Mesenteric fat pad (tissue), 1 donor: ENCODE measurements around the gene PRDM11. TPM values are rescaled to one million over a fixed set of nuclear protein-coding genes. Genes with fewer than 3 reads are reported as not detected.

Experiments used
- DNase-seq: peaks from one replicate; pipeline ENCODE4 v3.0.0-alpha.2; 2020; ENCODE audit warnings: low spot score
- total RNA-seq: library from RNA; stranded (reverse); fragmentation: NEBNext Ultra II Directional; extraction: Animal tissue kit (Norgen Biotek cat#: 25700); gene quantifications from one replicate; pipeline ENCODE4 v1.2.1, GENCODE V29; 2021
- donor health status: DM: yes; HTN: yes; CAD: no.

The PRDM11 gene
- total RNA-seq, 1 donor from 2014 or later: 11.2 TPM

DNA sequence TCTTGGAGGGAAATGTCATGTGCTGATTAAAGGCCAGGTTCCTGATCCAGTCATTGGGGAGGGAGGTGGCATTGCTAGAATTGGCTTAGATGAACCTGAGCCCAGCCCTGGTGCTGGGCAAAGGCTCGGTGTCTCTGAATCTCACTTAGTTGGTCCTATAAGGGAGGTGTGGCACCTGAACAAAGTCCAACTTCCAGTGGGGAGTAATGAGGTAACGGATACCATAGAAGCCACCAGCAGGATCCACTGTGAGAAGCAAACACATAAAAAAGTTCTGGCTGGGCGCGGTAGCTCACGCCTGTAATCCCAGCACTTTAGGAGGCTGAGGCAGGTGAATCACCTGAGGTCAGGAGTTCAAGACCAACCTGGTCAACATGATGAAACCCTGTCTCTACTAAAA, 26.6 kb downstream of the PRDM11 start:
- no peak for DNase-seq

GRCh38 chr11:45174168-45174835, 27.9 kb downstream of the PRDM11 start:
- no peak for DNase-seq

DNA sequence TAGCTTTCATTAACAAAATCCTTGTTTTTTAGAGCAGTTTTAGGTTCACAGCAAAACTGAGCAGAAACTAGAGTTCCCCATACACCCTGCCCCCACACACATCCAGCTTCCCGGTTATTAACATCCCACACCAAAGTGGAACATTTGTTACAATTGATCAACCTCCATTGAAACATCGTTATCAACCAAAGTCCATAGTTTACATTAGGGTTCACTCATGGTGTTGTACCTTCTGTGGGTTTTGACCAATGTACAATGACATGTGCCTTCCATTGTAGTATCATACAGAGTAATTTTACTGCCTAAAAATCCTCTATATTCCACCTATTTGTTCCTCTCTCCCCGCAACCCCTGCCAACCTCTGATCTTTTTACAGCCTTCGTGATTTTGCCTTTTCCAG, 28.5 kb downstream of the PRDM11 start:
- DNase-seq: no peak

- peak; percentile 37 for DNase-seq
These were observed 30.6 kb downstream of the PRDM11 start for GRCh38 chr11:45176996-45177395.

GRCh38 chr11:45178223-45178622, 31.8 kb downstream of the PRDM11 start:
- DNase-seq: peak; percentile 64

GRCh38 chr11:45178890-45179671, 32.6 kb downstream of the PRDM11 start:
- peak; percentile 67 for DNase-seq

- peak; percentile 55 for DNase-seq
These were observed 33.3 kb downstream of the PRDM11 start for GRCh38 chr11:45179686-45180178.

DNA sequence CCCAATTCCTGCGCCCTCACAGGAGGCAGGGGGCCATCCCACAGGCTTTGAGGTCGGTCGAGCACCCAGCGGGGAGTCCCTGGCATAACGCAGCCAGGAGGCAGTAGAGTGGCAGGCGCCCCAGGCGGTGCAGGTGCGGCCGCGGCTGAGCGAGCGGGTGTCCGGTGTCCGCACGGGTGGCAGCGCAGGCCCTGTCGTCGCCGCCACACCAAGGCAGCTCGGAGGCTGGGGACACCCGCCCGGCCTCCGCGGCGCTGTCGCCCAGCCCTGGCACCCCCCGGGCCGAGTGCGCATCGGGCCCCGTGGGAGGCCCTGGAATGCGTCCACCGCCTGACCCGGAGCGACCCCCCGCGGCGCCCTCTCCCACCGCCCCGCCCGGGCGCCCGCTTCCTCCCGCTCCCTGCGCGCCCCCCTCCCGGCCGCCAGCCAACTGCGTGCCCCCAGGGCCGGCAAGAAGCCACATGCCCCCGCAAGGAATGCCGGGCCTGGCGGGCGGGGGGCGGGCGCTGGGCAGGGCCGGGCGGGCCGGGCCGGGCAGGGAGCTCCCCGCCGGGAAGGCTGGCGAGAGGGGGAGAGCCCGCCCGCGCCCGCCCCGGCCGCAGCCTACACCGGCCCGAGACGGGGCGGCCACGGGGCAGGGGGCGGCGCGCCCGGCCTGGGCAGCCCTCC, 33.9 kb downstream of the PRDM11 start:
- DNase-seq: peak; percentile 89

DNA sequence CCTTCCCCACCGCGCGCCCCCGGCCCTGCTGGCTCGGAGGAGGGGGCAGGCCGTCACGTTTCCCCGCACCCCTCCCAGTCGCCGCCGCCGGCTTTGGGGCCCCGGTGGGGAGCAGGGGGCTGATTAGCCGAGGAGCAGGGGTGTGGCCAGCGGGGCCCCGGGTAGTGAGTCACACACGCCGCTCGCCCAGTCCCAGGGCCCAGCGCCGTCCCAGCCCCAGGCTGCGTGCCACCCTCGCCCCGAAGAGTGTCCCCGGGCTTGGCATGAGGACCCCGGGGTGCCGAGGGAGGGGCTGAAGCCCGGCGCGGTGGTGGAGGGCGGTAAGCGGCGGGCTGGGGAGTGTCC, 34.4 kb downstream of the PRDM11 start:
- peak; percentile 94 for DNase-seq

DNA sequence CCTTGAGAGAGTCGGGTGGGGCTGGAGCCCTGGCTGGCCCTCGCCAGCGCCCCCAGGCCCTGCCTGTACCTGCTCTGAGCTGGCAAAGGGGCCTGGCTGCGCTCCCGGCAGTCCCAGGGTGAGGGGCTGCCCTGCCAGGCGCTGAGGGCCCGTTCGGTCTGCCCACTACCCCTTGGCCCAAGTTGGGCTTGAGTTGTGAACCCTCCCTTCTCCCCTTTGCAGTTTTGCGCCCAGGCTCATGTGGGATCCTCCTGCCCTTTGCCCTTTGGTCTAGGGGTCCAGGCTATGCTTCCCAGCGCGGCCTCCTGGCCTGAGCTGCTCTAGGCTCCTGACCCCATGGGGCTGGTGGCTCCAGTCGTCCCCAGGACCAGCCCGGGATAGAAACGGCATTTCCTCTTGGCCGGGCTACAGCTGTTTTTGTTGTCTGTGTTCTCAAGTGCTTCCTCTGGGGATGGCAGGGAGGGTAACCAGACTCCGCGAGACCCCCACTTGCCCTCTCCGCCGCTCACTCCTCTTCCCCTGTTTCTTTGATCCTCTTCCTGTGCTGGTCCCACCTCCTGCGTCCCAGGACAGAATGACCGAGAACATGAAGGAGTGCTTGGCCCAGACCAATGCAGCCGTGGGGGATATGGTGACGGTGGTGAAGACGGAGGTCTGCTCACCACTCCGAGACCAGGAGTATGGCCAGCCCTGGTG, 34.9 kb downstream of the PRDM11 start:
- DNase-seq: peak; percentile 88

- peak; percentile 78 for DNase-seq
These were observed 35.6 kb downstream of the PRDM11 start for GRCh38 chr11:45181889-45182550.

DNA sequence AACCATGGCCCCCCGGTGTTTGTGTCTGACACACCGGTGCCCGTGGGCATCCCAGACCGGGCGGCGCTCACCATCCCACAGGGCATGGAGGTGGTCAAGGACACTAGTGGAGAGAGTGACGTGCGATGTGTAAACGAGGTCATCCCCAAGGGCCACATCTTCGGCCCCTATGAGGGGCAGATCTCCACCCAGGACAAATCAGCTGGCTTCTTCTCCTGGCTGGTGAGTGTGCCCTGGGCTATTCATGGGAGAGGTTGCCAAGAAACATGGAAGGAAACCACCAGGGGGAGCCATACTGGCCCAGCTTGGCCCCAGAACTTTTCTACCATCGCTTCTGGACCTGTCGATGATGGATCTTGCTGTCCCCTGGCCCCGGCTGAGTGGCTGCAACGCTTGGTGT, 36.5 kb downstream of the PRDM11 start:
- peak; percentile 88 for DNase-seq

- no peak for DNase-seq
These were observed 38.2 kb downstream of the PRDM11 start for GRCh38 chr11:45184640-45185039.

DNA sequence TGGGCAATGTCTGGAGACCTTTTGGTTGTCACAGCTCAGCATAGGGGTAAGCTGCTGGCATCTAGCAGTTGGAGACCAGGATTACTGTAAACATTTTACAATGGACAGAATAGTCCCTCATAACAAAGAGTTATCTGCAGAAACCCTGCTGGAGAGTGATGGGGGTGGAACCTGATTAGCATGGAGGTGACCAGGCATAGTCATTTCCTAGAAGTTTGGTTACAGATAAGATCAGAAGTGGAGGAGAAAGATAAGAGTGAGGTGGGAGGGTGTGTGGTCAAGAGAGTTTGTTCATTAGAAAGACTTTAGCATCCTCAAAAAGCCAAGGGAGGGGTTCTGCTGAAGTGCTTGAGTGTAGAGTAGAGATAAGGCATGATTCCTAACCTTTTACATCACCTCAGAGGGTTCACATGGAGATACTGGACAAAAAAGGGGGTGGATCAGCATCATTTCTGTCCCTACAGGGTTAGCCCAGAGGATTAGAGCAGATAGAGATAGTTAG, 38.8 kb downstream of the PRDM11 start:
- no peak for DNase-seq

- DNase-seq: peak; percentile 60
These were observed 40.9 kb downstream of the PRDM11 start for GRCh38 chr11:45187375-45187774.

DNA sequence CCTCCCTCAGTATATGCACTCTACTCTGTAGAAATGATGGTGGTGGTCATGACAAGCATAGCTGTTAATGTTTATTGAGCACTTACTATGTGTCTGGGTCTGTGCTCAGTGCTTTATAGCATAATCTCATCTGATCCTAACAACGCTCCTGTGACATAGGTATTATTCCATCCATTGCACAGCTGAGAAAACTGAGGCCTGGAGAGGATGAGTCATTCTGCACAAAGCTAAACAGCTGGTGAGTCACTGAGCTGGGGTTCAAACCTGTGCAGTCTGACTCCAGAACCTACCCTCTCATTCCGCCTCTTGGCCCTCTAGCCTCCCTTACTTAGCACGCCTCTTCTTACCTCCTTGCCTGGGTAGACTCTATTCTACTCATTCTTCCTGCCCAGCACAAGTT, 41.7 kb downstream of the PRDM11 start:
- DNase-seq: no peak

- no peak for DNase-seq
These were observed 42.8 kb downstream of the PRDM11 start for GRCh38 chr11:45189230-45189629.

DNA sequence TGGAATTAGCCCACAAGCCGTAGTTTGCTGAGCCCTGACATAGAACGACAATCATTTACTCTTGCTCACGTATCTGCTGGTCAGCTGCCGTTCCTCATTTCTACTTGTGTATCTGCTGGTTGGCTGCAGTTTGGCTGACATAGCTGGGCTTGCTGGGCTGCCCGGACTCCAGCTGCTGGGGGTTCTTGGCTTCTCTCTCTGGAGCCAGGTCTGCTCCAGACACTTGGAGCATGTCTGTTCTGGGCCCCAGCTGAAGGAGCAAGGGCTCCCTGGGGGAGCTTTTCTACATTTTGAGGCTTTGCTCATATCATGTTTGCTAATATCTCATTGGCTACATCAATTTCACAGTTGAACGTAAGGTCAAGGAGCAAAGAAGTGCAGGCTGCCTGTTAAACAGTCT, 47.3 kb downstream of the PRDM11 start:
- no peak for DNase-seq

DNA sequence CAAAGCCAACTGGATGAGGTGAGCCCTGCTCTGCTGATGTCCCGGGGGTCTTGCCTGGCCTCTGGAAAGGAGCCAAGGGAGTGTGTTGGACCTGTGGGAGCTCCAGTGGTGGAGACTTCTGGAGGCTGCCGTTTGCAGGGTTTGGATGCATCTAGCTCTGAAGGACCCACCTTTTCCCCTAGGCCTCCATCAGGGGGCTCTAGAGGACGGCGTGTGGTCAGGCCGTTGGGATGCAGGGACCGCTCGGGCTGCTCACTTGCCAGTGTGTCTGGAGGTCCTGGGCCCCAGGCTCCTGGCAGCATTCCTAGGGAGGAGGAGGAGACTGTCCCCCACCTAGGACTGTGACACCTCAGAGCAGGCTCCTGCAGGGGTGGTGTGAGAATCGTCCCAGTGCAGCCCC, 58.3 kb downstream of the PRDM11 start:
- peak; percentile 74 for DNase-seq

- no peak for DNase-seq
These were observed 59.5 kb downstream of the PRDM11 start for GRCh38 chr11:45205978-45206377.

DNA sequence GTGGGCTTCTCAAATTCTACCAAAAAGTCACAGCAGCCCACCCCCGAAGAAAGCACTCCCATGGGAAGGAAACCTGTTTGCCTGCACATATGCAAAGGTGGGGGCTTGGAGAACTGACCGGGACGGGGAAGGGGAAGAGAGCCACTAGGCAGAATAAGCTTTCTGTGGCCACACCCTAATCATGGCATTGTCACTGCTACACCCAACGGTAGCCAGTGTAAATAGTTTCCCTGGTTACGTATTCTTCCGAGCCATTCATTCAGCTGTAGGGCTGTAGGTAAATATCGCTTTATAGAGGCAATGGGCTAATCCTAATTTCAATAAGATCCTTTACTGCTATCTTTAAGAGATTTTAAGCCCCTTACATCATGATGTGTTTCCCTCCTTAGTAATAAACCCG, 61.7 kb downstream of the PRDM11 start:
- DNase-seq: peak; percentile 59
